K562 (cell line): ENCODE results near the gene ESPL1. TPM values are rescaled to one million over a fixed set of nuclear protein-coding genes. Genes with fewer than 3 reads are reported as not detected.

ENCODE experiments used
- ATAC-seq: fragments of 200-7000 bp; cut with Tn5 transposase; 3 replicates; pipeline ENCODE4 v1.9.1; 2020; ENCODE audit warnings: moderate library complexity
- BruUV-seq: library from RNA; stranded (reverse); fragments of 400-500 nt; replicated peaks from 2 replicates; lab custom pipeline; 2021; lab: Mats Ljungman, UMichigan
- CTCF ChIA-PET: fragments of 300-600 bp; formaldehyde crosslinking; extraction: SDS; loops from one replicate; lab custom pipeline; 2021; ENCODE audit warnings: low intra/inter-chr PET ratio; lab: Yijun Ruan, JAX
- POLR2A ChIA-PET: fragments of 300-600, 350-650 bp; sonication (Branson Sonifier 250); formaldehyde crosslinking; extraction: SDS; loops from one replicate; lab custom pipeline; 2021; ENCODE audit warnings: antibody characterized with exemption, inconsistent platforms; lab: Yijun Ruan, JAX
- DNase-seq, 4 experiments: peaks; one replicate each; pipeline versions ENCODE4 v3.0.0 to v3.0.0-alpha.2; 2011 to 2018; ENCODE audit warnings: low spot score in 3 of 4, mixed read lengths in 3 of 4; ENCODE audit errors: extremely low read depth in 1 of 4
- FAIRE-seq: peaks from 2 replicates; lab custom pipeline; 2011; peaks lifted over from hg19 to GRCh38; lab: Jason Lieb, UNC
- H2AFZ ChIP-seq: 2 replicates; pipeline ENCODE4 v1.6.0; 2011; ENCODE audit warnings: low read depth, low read length, control low read depth, inconsistent platforms
- H3K27ac ChIP-seq: fragments of 200-600 bp; 3 replicates; pipeline ENCODE4 v1.8.0; 2011; ENCODE audit warnings: low read depth, mild to moderate bottlenecking, control low read depth, inconsistent platforms, low read length, moderate library complexity, mixed read lengths; ENCODE audit errors: extremely low read depth
- H3K27me3 ChIP-seq, 2 experiments: fragments of 300-600 bp in 1 of 2; 2 replicates in 1 of 2; 3 replicates in 1 of 2; pipeline versions ENCODE4 v1.6.0 to v1.8.0; 2011; ENCODE audit warnings: inconsistent platforms in 2 of 2, low read length in 2 of 2, mild to moderate bottlenecking in 1 of 2, mixed read lengths in 1 of 2, moderate library complexity in 1 of 2; ENCODE audit not compliant: control insufficient read depth in 2 of 2, insufficient read depth in 2 of 2
- H3K36me3 ChIP-seq: fragments of 300-600 bp; 3 replicates; pipeline ENCODE4 v1.8.0; 2011; ENCODE audit warnings: mild to moderate bottlenecking, low read length, inconsistent platforms; ENCODE audit not compliant: control insufficient read depth, insufficient read depth
- H3K4me1 ChIP-seq, 2 experiments: fragments of 200-600 bp in 1 of 2; replicated peaks in 1 of 2; 2 replicates in 1 of 2; 3 replicates in 1 of 2; pipeline versions ENCODE4 v1.5.1 to v1.8.0; 2011; ENCODE audit warnings: inconsistent platforms in 2 of 2, low read length in 2 of 2, mild to moderate bottlenecking in 1 of 2, mixed read lengths in 1 of 2, moderate library complexity in 1 of 2; ENCODE audit not compliant: control insufficient read depth in 2 of 2, insufficient read depth in 2 of 2
- H3K4me2 ChIP-seq: 2 replicates; pipeline ENCODE4 v1.6.1; 2011; ENCODE audit warnings: low read length, control low read depth, inconsistent platforms, mixed read lengths; ENCODE audit not compliant: insufficient read depth
- H3K4me3 ChIP-seq: fragments of 200-600 bp; sonication (generic), shearing (Covaris generic); 2 replicates; pipeline ENCODE4 v1.5.1; 2016; ENCODE audit warnings: control low read depth, inconsistent platforms
- H3K79me2 ChIP-seq: fragments of 200-600 bp; 3 replicates; pipeline ENCODE4 v1.8.0; 2011; ENCODE audit warnings: low read length, inconsistent platforms; ENCODE audit not compliant: control insufficient read depth, insufficient read depth
- H3K9ac ChIP-seq, 2 experiments: 2 replicates each; pipeline versions ENCODE4 v1.6.0 to v1.6.1; 2011; ENCODE audit warnings: low read depth in 2 of 2, low read length in 2 of 2, control low read depth in 1 of 2, inconsistent platforms in 1 of 2, mild to moderate bottlenecking in 1 of 2, mixed read lengths in 1 of 2; ENCODE audit not compliant: insufficient read depth in 1 of 2
- H3K9me1 ChIP-seq: one replicate; pipeline ENCODE4 v1.6.0; 2011; ENCODE audit warnings: inconsistent platforms, mild to moderate bottlenecking, low read length, moderate library complexity; ENCODE audit not compliant: control insufficient read depth, insufficient read depth
- H3K9me3 ChIP-seq: replicated peaks from 2 replicates; pipeline ENCODE4 v1.5.1; 2011; ENCODE audit warnings: low read depth, low read length, inconsistent platforms; ENCODE audit not compliant: control insufficient read depth, insufficient read depth
- H4K20me1 ChIP-seq: replicated peaks from 2 replicates; pipeline ENCODE4 v1.6.1; 2011; ENCODE audit warnings: low read length, inconsistent platforms, mixed read lengths; ENCODE audit not compliant: control insufficient read depth, insufficient read depth
- ERF ChIP-seq: fragments of 450-650 bp; formaldehyde crosslinking; IDR thresholded peaks from 2 replicates; pipeline ENCODE4 v1.4.0; 2020; ENCODE audit warnings: mild to moderate bottlenecking, mixed read lengths
- GABPB1 ChIP-seq: sonication (generic); formaldehyde crosslinking; IDR thresholded peaks from 2 replicates; pipeline ENCODE4 v1.8.0; 2022; ENCODE audit warnings: mild to moderate bottlenecking, missing genetic modification reagents
- HDGF ChIP-seq: fragments of 450-650 bp; IDR thresholded peaks from 2 replicates; pipeline ENCODE4 v1.6.1; 2016
- HMG20A ChIP-seq: fragments of 450-650 bp; formaldehyde crosslinking; conservative IDR thresholded peaks from 2 replicates; pipeline ENCODE4 v1.4.0; 2020; ENCODE audit warnings: mild to moderate bottlenecking, mixed read lengths
- IFI16 ChIP-seq: fragments of 250-450 bp; sonication (Bioruptor Pico); IDR thresholded peaks from 2 replicates; pipeline ENCODE4 v2.1.2; 2022; ENCODE audit warnings: mild to moderate bottlenecking, inconsistent platforms
- JUN ChIP-seq, 2 experiments: sonication (generic) in 1 of 2; formaldehyde crosslinking in 1 of 2; IDR thresholded peaks; 2 replicates each; pipeline versions ENCODE4 v1.6.1 to v1.8.0; 2012 to 2022; ENCODE audit warnings: borderline replicate concordance in 2 of 2, mild to moderate bottlenecking in 2 of 2, improper control_type of control experiment in 1 of 2, low read depth in 1 of 2, low read length in 1 of 2, missing genetic modification reagents in 1 of 2
- MNT ChIP-seq, 2 experiments: fragments of 450-650 bp; conservative IDR thresholded peaks; 2 replicates each; pipeline ENCODE4 v1.6.1; 2017; ENCODE audit warnings: mild to moderate bottlenecking in 2 of 2, moderate library complexity in 2 of 2
- NCOA4 ChIP-seq: fragments of 450-650 bp; IDR thresholded peaks from 2 replicates; pipeline ENCODE4 v1.6.1; 2018; ENCODE audit warnings: mild to moderate bottlenecking; ENCODE audit not compliant: partially characterized antibody
- RNF2 ChIP-seq: sonication (generic); IDR thresholded peaks from 2 replicates; pipeline ENCODE4 v1.6.1; 2016
- RREB1 ChIP-seq: fragments of 250-450 bp; sonication (Bioruptor Pico); IDR thresholded peaks from 2 replicates; pipeline ENCODE4 v1.4.0; 2020
- SETDB1 ChIP-seq: IDR thresholded peaks from one replicate; pipeline ENCODE4 v1.6.1; 2012; ENCODE audit warnings: low read length, control low read depth, inconsistent platforms
- SMC3 ChIP-seq: conservative IDR thresholded peaks from 2 replicates; pipeline ENCODE4 v1.6.1; 2011; ENCODE audit warnings: low read depth, low read length, improper control_type of control experiment; ENCODE audit not compliant: insufficient read depth
- ZNF263 ChIP-seq: sonication (generic); formaldehyde crosslinking; IDR thresholded peaks from 2 replicates; pipeline ENCODE4 v1.8.0; 2022; ENCODE audit warnings: mild to moderate bottlenecking, missing genetic modification reagents, borderline replicate concordance
- ZNF699 ChIP-seq: fragments of 250-450 bp; sonication (Bioruptor Pico); IDR thresholded peaks from 2 replicates; pipeline ENCODE4 v1.8.0; 2021; ENCODE audit warnings: mild to moderate bottlenecking, moderate library complexity; ENCODE audit not compliant: insufficient replicate concordance
- WGBS: fragments of 100-300 bp; shearing (Covaris generic); methylation state at CpG from one replicate; pipeline ENCODE4 v1.1.6; 2016; ENCODE audit warnings: low coverage, mixed read lengths; ENCODE audit not compliant: insufficient coverage; ENCODE audit errors: missing lambda C conversion rate; 5-methylcytosine and 5-hydroxymethylcytosine counted together
- in situ Hi-C: fragments of 300-500 bp; cut with MboI; formaldehyde crosslinking; loops from 4 replicates; pipeline ENCODE4 v1.15.0; 2018; ENCODE audit warnings: inconsistent platforms, mixed read lengths
- intact Hi-C: fragments of 100-400 bp; cut with micrococcal nuclease; formaldehyde crosslinking; loops from 2 replicates; pipeline ENCODE4 v1.14.2; 2022
- polyA plus RNA-seq, 8 experiments: library from polyadenylated mRNA; depleted of rRNA in 4 of 8; stranded (reverse) in 5 of 8; unstranded in 3 of 8; fragments of >200 nt; fragmentation: Nextera tagmentation in 2 of 8; fragmentation: Illumina TruSeq in 1 of 8; extraction: Ambion mirVana in 2 of 8; extraction: Trizol in 1 of 8; gene quantifications; 2 replicates each; pipeline versions ENCODE4 v1.2.1 to v1.2.3, GENCODE V29; 2011 to 2014; ENCODE audit warnings: inconsistent platforms in 1 of 8, missing spikeins in 1 of 8
- total RNA-seq, 7 experiments: library from RNA; depleted of rRNA in 6 of 7; stranded (reverse); fragments of >200 nt in 6 of 7; fragmentation: Illumina TruSeq in 2 of 7; extraction: Trizol in 2 of 7; gene quantifications; 2 replicates each; pipeline versions ENCODE4 v1.2.1 to v1.2.3, GENCODE V29; 2011 to 2021; ENCODE audit warnings: low replicate concordance in 1 of 7

Gene ESPL1
- total and polyA plus RNA-seq, 9 of the 15 experiments (the other 6 are each of a cell fraction or from before 2014, with no cell fraction given) = 1.2 to 55.0 (median 18.7) TPM

GRCh38 chr12:53290661-53291060, 22.6 kb downstream of the ESPL1 start:
- Histone ChIP-seq H3K79me2 (peaks cover 5% of the 10 kb centered on the region), H3K4me3 (no peak overlapping the region), H3K9me3 (no peaks in the 10 kb centered on the region), H3K27me3 (no peaks in the 10 kb centered on the region), H3K36me3 (peaks cover 79% of the 10 kb centered on the region), H3K4me1 (peaks cover 3 to 12% of the 10 kb centered on the region in 2 experiments; a peak in 3 of 5 replicates), H2AFZ (no peak overlapping the region), H3K27ac (no peak overlapping the region), H4K20me1 (no peaks in the 10 kb centered on the region), H3K9ac (peak overlapping the region in 1 of 2 experiments; percentile 59; a peak in 1 of 4 replicates), H3K9me1 (no peaks in the 10 kb centered on the region), H3K4me2 (no peak overlapping the region)
- ChIA-PET CTCF (no interaction called here), POLR2A (interaction anchor here (0.7 to 4.1 kb wide), 3 partner anchors 12 to 280 kb away, joined by 3 to 16 read pairs (median 5); no protein-coding TSS in a partner anchor)
- in situ Hi-C loops (no loop called here), intact Hi-C loops (no loop called here)
- no peak for DNase-seq
- no peak for FAIRE-seq
- WGBS = 73% methylated on average over 9 of the region's 9 CpGs
- ATAC-seq = no peak
- BruUV-seq = no TSS peak
- TF ChIP-seq RREB1 (CRISPR knock-in tag) (no peak), RNF2 (no peak), HMG20A (no peak), IFI16 (CRISPR knock-in tag) (no peak), JUN (IDR thresholded peaks at IDR 0.05; ENCODE audit: borderline replicate concordance, low read depth, low read length) (no peak), JUN (CRISPR knock-in tag; IDR thresholded peaks at IDR 0.05; ENCODE audit: borderline replicate concordance) (no peak), NCOA4 (no peak), HDGF (no peak), ERF (CRISPR knock-in tag) (no peak), SMC3 (no peak), ZNF263 (CRISPR knock-in tag) (no peak), MNT (conservative IDR thresholded peaks at IDR 0.05) (no peak), GABPB1 (CRISPR knock-in tag) (no peak), SETDB1 (no peak), ZNF699 (no peak)
